ENCODE measurements around the gene SREBF2. TPM values are rescaled to one million over a fixed set of nuclear protein-coding genes. Genes with fewer than 3 reads are reported as not detected.

Gene SREBF2
- total and polyA plus RNA-seq, 2 of the 13 experiments (the other 11 are each of a cell fraction or from before 2014, with no cell fraction given) = 53.8 to 72.6 TPM

DNA sequence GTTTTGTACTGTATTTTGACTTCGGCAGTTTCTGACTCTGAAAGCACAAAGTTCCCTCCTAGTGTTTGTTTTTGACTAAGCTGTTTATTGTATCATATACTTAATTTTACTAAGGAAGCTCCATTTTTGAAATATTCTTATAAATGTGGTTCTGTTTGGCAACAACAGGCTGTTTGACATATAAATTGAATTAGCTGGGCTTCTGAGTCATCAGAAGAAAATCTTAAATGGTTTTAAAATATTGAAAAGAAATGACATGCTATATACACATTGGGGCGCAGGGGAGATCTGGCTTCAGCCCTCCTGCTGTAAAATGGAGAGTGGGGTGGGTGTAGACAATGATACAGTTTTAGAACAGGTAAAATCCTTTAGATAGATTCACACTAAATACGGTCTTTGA is 43.4 kb downstream of the SREBF2 start:
- no peak for FAIRE-seq
- no peaks in the 10 kb centered on the region for H3K79me2 ChIP-seq (ENCODE audit: insufficient read depth, low read length)
- 91% methylated on average over 3 of the region's 3 CpGs for WGBS (ENCODE audit: low lambda C conversion rate)
- H3K36me3 ChIP-seq (replicated peaks in 1 of 2; ENCODE audit: control insufficient read depth in 1 of 2, insufficient read depth in 2 of 2, low read length in 2 of 2) = peaks cover 32 to 86% of the 10 kb centered on the region in 2 experiments
- BruUV-seq (replicated peaks) = no TSS peak
- ATAC-seq = no peak
- no peaks in the 10 kb centered on the region for H3K9me3 ChIP-seq (ENCODE audit: low read length)
- intact Hi-C loops (cut with micrococcal nuclease; ENCODE audit: unreplicated experiment) = no loop called here
- no peak overlapping the region for H3K4me2 ChIP-seq (ENCODE audit: low read depth, low read length)
- no peak overlapping the region for H2AFZ ChIP-seq (ENCODE audit: low read length)
- no peak overlapping the region for H3K27ac ChIP-seq (ENCODE audit: extremely low read length, insufficient read depth, low read length)
- ChIA-PET CTCF (ENCODE audit: low intra/inter-chr PET ratio, low total read pairs) (no interaction called here), POLR2A (no interaction called here)
- H3K9ac ChIP-seq (ENCODE audit: insufficient read depth, low read depth, low read length) = no peak overlapping the region
- H3K4me1 ChIP-seq (ENCODE audit: insufficient read depth, low read length) = no peaks in the 10 kb centered on the region
- no peaks in the 10 kb centered on the region for H3K27me3 ChIP-seq (ENCODE audit: control insufficient read depth in 1 of 2, insufficient read depth in 2 of 2, low read length in 2 of 2)
- TF ChIP-seq, protein P1, sequence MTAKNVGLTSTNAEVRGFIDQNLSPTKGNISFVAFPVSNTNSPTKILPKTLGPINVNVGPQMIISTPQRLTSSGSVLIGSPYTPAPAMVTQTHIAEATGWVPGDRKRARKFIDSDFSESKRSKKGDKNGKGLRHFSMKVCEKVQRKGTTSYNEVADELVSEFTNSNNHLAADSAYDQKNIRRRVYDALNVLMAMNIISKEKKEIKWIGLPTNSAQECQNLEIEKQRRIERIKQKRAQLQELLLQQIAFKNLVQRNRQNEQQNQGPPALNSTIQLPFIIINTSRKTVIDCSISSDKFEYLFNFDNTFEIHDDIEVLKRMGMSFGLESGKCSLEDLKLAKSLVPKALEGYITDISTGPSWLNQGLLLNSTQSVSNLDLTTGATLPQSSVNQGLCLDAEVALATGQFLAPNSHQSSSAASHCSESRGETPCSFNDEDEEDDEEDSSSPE (CRISPR knock-in tag; IDR thresholded peaks at IDR 0.05) = no peak
- no peaks in the 10 kb centered on the region for H4K20me1 ChIP-seq (ENCODE audit: insufficient read depth, low read length)
- in situ Hi-C loops (cut with HindIII; ENCODE audit: extremely low pct_ligation_motif_present, low pct_unique_long_range_greater_than_20kb) = no loop called here
- no peak overlapping the region for H3K4me3 ChIP-seq (replicated peaks in 1 of 3; ENCODE audit: insufficient read depth in 1 of 3, low read depth in 2 of 3, low read length in 3 of 3)
- DNase-seq (ENCODE audit: low spot score) = no peak

DNA sequence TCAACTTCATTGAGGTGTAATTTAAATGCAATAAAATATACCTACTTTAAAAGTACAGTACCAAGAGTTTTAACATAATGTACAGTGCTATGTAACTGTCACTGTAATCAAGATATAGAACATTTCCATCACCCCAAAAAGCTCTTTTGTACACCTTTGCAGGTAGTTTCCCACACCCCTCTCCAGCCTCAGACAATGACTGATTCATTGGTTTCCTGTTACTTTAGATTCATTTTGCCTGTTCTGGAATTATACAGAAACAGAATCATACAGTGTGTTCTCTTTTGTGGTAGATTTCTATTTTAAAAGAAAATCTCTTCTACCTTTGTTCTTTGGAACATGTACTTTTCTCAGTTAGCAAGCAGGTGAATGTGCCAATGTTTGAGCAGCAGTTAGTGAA is 43.8 kb downstream of the SREBF2 start:
- no peaks in the 10 kb centered on the region for H3K4me1 ChIP-seq (ENCODE audit: insufficient read depth, low read length)
- intact Hi-C loops (cut with micrococcal nuclease; ENCODE audit: unreplicated experiment) = no loop called here
- H3K9me3 ChIP-seq (ENCODE audit: low read length) = no peaks in the 10 kb centered on the region
- FAIRE-seq = no peak
- H3K27ac ChIP-seq (ENCODE audit: extremely low read length, insufficient read depth, low read length) = no peak overlapping the region
- ChIA-PET POLR2A (no interaction called here), CTCF (ENCODE audit: low intra/inter-chr PET ratio, low total read pairs) (no interaction called here)
- TF ChIP-seq RFXAP (CRISPR knock-in tag; IDR thresholded peaks at IDR 0.05; ENCODE audit: borderline replicate concordance) (no peak), XBP1 (CRISPR knock-in tag; IDR thresholded peaks at IDR 0.05) (no peak), KDM1A (CRISPR knock-in tag; IDR thresholded peaks at IDR 0.05) (no peak)
- TF ChIP-seq, protein P2, sequence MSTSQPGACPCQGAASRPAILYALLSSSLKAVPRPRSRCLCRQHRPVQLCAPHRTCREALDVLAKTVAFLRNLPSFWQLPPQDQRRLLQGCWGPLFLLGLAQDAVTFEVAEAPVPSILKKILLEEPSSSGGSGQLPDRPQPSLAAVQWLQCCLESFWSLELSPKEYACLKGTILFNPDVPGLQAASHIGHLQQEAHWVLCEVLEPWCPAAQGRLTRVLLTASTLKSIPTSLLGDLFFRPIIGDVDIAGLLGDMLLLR (CRISPR knock-in tag; IDR thresholded peaks at IDR 0.05) = no peak
- in situ Hi-C loops (cut with HindIII; ENCODE audit: extremely low pct_ligation_motif_present, low pct_unique_long_range_greater_than_20kb) = no loop called here
- no peak for ATAC-seq
- no peak overlapping the region for H3K4me2 ChIP-seq (ENCODE audit: low read depth, low read length)
- no peak overlapping the region for H2AFZ ChIP-seq (ENCODE audit: low read length)
- H3K4me3 ChIP-seq (replicated peaks in 1 of 3; ENCODE audit: insufficient read depth in 1 of 3, low read depth in 2 of 3, low read length in 3 of 3) = no peak overlapping the region
- no peak for DNase-seq (ENCODE audit: low spot score)
- no TSS peak for BruUV-seq (replicated peaks)
- H4K20me1 ChIP-seq (ENCODE audit: insufficient read depth, low read length) = no peaks in the 10 kb centered on the region
- H3K27me3 ChIP-seq (ENCODE audit: control insufficient read depth in 1 of 2, insufficient read depth in 2 of 2, low read length in 2 of 2) = no peaks in the 10 kb centered on the region
- H3K79me2 ChIP-seq (ENCODE audit: insufficient read depth, low read length) = no peaks in the 10 kb centered on the region
- no peak overlapping the region for H3K9ac ChIP-seq (ENCODE audit: insufficient read depth, low read depth, low read length)
- H3K36me3 ChIP-seq (replicated peaks in 1 of 2; ENCODE audit: control insufficient read depth in 1 of 2, insufficient read depth in 2 of 2, low read length in 2 of 2) = peaks cover 32 to 86% of the 10 kb centered on the region in 2 experiments

Measured in HepG2 (cell line).